HepG2 (cell line): ENCODE results near the gene KLHDC2. TPM values are rescaled to one million over a fixed set of nuclear protein-coding genes. Genes with fewer than 3 reads are reported as not detected.

Experiments
- EHMT2 ChIP-seq: fragments of 200-600 bp; sonication (generic); IDR thresholded peaks from 2 replicates; pipeline ENCODE4 v1.7.0; 2017; ENCODE audit warnings: antibody characterized with exemption, low read depth, low read length, borderline replicate concordance
- GZF1 ChIP-seq: sonication (generic); formaldehyde crosslinking; IDR thresholded peaks from 2 replicates; pipeline ENCODE4 v1.5.1; 2020; ENCODE audit warnings: mild to moderate bottlenecking, missing genetic modification reagents
- MAF1 ChIP-seq: sonication (generic); formaldehyde crosslinking; IDR thresholded peaks from 2 replicates; pipeline ENCODE4 v1.5.0; 2020; ENCODE audit warnings: missing genetic modification reagents, borderline replicate concordance
- MAFK ChIP-seq, 2 experiments: IDR thresholded peaks in 1 of 2; conservative IDR thresholded peaks in 1 of 2; 2 replicates each; pipeline ENCODE4 v1.6.1; 2011; ENCODE audit warnings: improper control_type of control experiment in 2 of 2, low read length in 2 of 2
- PAF1 ChIP-seq: IDR thresholded peaks from 2 replicates; pipeline ENCODE4 v1.6.1; 2016; ENCODE audit warnings: missing genetic modification reagents, missing compliant biosample characterization
- PHF21A ChIP-seq: sonication (generic); formaldehyde crosslinking; IDR thresholded peaks from 2 replicates; pipeline ENCODE4 v1.5.0; 2020; ENCODE audit warnings: mild to moderate bottlenecking, missing genetic modification reagents
- PITX1 ChIP-seq: sonication (generic); formaldehyde crosslinking; IDR thresholded peaks from 2 replicates; pipeline ENCODE4 v1.5.1; 2020; ENCODE audit warnings: mild to moderate bottlenecking, missing genetic modification reagents
- ZNF232 ChIP-seq: sonication (generic); formaldehyde crosslinking; IDR thresholded peaks from 2 replicates; pipeline ENCODE4 v1.4.0; 2020; ENCODE audit warnings: missing genetic modification reagents, borderline replicate concordance
- ZNF329 ChIP-seq: sonication (generic); formaldehyde crosslinking; IDR thresholded peaks from 2 replicates; pipeline ENCODE4 v1.9.0; 2021; ENCODE audit warnings: low read depth, mild to moderate bottlenecking, missing genetic modification reagents
- ZNF441 ChIP-seq: sonication (generic); formaldehyde crosslinking; IDR thresholded peaks from 2 replicates; pipeline ENCODE4 v1.7.0; 2021; ENCODE audit warnings: missing genetic modification reagents, borderline replicate concordance
- ZNF501 ChIP-seq: sonication (generic); formaldehyde crosslinking; IDR thresholded peaks from 2 replicates; pipeline ENCODE4 v1.5.1; 2020; ENCODE audit warnings: mild to moderate bottlenecking, moderate library complexity, missing genetic modification reagents
- ZNF546 ChIP-seq: sonication (generic); formaldehyde crosslinking; conservative IDR thresholded peaks from 2 replicates; pipeline ENCODE4 v1.8.1; 2023; ENCODE audit warnings: mild to moderate bottlenecking, missing genetic modification reagents
- ZNF747 ChIP-seq: sonication (generic); formaldehyde crosslinking; IDR thresholded peaks from 2 replicates; pipeline ENCODE4 v1.8.1; 2023; ENCODE audit warnings: missing genetic modification reagents, mild to moderate bottlenecking, borderline replicate concordance
- ZNF749 ChIP-seq: sonication (generic); formaldehyde crosslinking; IDR thresholded peaks from 2 replicates; pipeline ENCODE4 v1.8.0; 2022; ENCODE audit warnings: mild to moderate bottlenecking, missing genetic modification reagents, moderate library complexity, borderline replicate concordance
- ZSCAN25 ChIP-seq: sonication (generic); formaldehyde crosslinking; IDR thresholded peaks from 2 replicates; pipeline ENCODE4 v1.8.0; 2022; ENCODE audit warnings: mild to moderate bottlenecking, missing genetic modification reagents
- polyA plus RNA-seq, 8 experiments: library from polyadenylated mRNA; depleted of rRNA in 3 of 8; stranded (reverse) in 7 of 8; unstranded in 1 of 8; fragments of >200 nt; fragmentation: Illumina TruSeq in 4 of 8; extraction: Trizol in 4 of 8; gene quantifications; 2 replicates each; pipeline versions ENCODE4 v1.2.1 to v1.2.3, GENCODE V29; 2011 to 2016; ENCODE audit warnings: low read depth in 4 of 8, missing spikeins in 1 of 8, mixed read lengths in 1 of 8; ENCODE audit not compliant: insufficient read depth in 1 of 8
- total RNA-seq, 5 experiments: library from RNA; depleted of rRNA; stranded (reverse); fragments of >200 nt; fragmentation: Illumina TruSeq; extraction: Trizol; gene quantifications; 2 replicates each; pipeline ENCODE4 v1.2.3, GENCODE V29; 2016; ENCODE audit warnings: low read depth in 1 of 5
- TF ChIP-seq, protein P1 (sequence below), 2 experiments: sonication (generic) in 1 of 2; formaldehyde crosslinking in 1 of 2; IDR thresholded peaks; 2 replicates each; pipeline versions ENCODE4 v1.6.1 to v1.9.0; 2014 to 2022; ENCODE audit warnings: antibody characterized with exemption in 1 of 2, borderline replicate concordance in 1 of 2, inconsistent platforms in 1 of 2, low read depth in 1 of 2, missing genetic modification reagents in 1 of 2
- TF ChIP-seq, protein P2 (sequence below): sonication (generic); formaldehyde crosslinking; conservative IDR thresholded peaks from 2 replicates; pipeline ENCODE4 v1.4.0; 2020; ENCODE audit warnings: missing genetic modification reagents
- TF ChIP-seq, protein P3 (sequence below): sonication (generic); formaldehyde crosslinking; IDR thresholded peaks from 2 replicates; pipeline ENCODE4 v1.4.0; 2020; ENCODE audit warnings: missing genetic modification reagents, borderline replicate concordance

The KLHDC2 gene
- total and polyA plus RNA-seq, 2 of the 13 experiments (the other 11 are each of a cell fraction or from before 2014, with no cell fraction given): 95.5 to 170 TPM

DNA sequence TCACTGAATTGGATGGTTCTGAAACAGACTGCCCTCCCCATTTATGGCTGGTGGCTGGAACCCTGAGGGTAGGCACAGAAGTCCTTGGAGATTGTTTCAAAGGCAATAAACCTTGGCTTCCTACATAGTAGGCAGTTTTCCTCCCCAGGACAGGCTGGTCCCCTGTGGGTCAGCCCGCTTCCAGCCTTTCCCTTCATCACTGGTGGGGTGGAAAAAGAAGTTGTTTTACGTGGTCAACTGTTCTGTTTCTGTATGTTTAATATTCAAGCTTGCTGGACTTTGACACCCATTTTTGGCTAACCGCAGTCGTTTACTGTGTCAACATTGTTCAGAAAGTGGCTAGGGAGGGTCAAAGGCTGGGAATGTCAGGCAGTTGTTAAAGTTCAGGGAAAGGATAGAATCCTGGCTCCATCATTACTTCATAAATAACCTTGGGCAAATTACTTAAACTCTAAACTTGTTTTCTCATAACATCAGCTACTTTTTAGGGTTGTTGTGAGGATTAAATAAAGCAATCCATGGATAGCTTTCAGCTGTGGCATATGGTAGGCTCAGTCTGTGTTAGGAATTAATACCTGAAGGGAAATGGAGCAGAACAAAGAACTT lies 2.4 kb downstream of the KLHDC2 start (continued):
- TF ChIP-seq, protein P1, sequence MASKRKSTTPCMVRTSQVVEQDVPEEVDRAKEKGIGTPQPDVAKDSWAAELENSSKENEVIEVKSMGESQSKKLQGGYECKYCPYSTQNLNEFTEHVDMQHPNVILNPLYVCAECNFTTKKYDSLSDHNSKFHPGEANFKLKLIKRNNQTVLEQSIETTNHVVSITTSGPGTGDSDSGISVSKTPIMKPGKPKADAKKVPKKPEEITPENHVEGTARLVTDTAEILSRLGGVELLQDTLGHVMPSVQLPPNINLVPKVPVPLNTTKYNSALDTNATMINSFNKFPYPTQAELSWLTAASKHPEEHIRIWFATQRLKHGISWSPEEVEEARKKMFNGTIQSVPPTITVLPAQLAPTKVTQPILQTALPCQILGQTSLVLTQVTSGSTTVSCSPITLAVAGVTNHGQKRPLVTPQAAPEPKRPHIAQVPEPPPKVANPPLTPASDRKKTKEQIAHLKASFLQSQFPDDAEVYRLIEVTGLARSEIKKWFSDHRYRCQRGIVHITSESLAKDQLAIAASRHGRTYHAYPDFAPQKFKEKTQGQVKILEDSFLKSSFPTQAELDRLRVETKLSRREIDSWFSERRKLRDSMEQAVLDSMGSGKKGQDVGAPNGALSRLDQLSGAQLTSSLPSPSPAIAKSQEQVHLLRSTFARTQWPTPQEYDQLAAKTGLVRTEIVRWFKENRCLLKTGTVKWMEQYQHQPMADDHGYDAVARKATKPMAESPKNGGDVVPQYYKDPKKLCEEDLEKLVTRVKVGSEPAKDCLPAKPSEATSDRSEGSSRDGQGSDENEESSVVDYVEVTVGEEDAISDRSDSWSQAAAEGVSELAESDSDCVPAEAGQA (IDR thresholded peaks at IDR 0.05; ENCODE audit: low read depth): no peak
- TF ChIP-seq, protein P1 (CRISPR knock-in tag; IDR thresholded peaks at IDR 0.05; ENCODE audit: borderline replicate concordance): no peak
- TF ChIP-seq ZNF501 (CRISPR knock-in tag) (no peak), PAF1 (no peak), ZSCAN25 (CRISPR knock-in tag) (no peak), ZNF546 (no peak), ZNF329 (CRISPR knock-in tag) (no peak), PHF21A (CRISPR knock-in tag) (no peak; the same call in 1 of the 2 replicates), MAF1 (no peak), ZNF441 (no peak; the same call in 1 of the 2 replicates), MAFK (conservative IDR thresholded peaks at IDR 0.05 in 1 of 2, IDR thresholded peaks at IDR 0.05 in 1 of 2; ENCODE audit: low read length in 2 of 2) (no peak), EHMT2 (no peak), ZNF749 (CRISPR knock-in tag) (no peak), ZNF232 (CRISPR knock-in tag) (peak; percentile 25; the same call in 1 of the 2 replicates), ZNF747 (CRISPR knock-in tag) (peak; percentile 59; the same call in 1 of the 2 replicates), PITX1 (CRISPR knock-in tag) (no peak), GZF1 (CRISPR knock-in tag) (no peak)
- TF ChIP-seq, protein P2, sequence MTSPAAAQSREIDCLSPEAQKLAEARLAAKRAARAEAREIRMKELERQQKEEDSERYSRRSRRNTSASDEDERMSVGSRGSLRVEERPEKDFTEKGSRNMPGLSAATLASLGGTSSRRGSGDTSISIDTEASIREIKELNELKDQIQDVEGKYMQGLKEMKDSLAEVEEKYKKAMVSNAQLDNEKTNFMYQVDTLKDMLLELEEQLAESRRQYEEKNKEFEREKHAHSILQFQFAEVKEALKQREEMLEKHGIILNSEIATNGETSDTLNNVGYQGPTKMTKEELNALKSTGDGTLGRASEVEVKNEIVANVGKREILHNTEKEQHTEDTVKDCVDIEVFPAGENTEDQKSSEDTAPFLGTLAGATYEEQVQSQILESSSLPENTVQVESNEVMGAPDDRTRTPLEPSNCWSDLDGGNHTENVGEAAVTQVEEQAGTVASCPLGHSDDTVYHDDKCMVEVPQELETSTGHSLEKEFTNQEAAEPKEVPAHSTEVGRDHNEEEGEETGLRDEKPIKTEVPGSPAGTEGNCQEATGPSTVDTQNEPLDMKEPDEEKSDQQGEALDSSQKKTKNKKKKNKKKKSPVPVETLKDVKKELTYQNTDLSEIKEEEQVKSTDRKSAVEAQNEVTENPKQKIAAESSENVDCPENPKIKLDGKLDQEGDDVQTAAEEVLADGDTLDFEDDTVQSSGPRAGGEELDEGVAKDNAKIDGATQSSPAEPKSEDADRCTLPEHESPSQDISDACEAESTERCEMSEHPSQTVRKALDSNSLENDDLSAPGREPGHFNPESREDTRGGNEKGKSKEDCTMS (CRISPR knock-in tag): no peak
- TF ChIP-seq, protein P3, sequence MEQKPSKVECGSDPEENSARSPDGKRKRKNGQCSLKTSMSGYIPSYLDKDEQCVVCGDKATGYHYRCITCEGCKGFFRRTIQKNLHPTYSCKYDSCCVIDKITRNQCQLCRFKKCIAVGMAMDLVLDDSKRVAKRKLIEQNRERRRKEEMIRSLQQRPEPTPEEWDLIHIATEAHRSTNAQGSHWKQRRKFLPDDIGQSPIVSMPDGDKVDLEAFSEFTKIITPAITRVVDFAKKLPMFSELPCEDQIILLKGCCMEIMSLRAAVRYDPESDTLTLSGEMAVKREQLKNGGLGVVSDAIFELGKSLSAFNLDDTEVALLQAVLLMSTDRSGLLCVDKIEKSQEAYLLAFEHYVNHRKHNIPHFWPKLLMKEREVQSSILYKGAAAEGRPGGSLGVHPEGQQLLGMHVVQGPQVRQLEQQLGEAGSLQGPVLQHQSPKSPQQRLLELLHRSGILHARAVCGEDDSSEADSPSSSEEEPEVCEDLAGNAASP (CRISPR knock-in tag): peak; percentile 73; the same call in 1 of the 2 replicates
